ENCODE measurements around the gene ELOVL6. TPM values are rescaled to one million over a fixed set of nuclear protein-coding genes. Genes with fewer than 3 reads are reported as not detected.

Gene ELOVL6
- total RNA-seq, 1 donor from 2014 or later, result 51.6 TPM

DNA sequence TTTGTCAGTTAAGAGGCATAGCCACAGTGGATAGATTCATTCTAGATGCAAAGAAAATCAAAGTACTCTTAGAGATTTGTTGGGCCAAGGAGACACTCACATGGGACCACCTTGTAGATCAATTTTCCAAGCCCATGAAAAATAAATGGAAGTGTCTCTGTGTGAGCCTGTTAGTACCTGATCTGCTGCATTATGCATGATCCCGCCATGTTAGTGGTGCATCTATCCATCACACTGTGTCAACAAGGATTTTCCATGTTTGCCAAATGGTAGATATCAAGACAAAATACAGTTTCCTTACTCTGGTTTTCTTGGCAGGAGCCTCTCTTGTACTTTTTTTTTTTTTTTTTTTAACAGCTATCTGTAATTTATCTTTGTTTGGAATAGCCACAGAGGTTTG, 173.4 kb downstream of the ELOVL6 start:
- Mint-ChIP-seq H3K27me3 (peaks cover 3% of the 10 kb centered on the region), H3K4me3 (no peak overlapping the region), H3K9me3 (no peaks in the 10 kb centered on the region), H3K27ac (no peak overlapping the region), H3K36me3 (no peaks in the 10 kb centered on the region), H3K4me1 (ENCODE audit: unreplicated experiment) (peaks cover 3% of the 10 kb centered on the region)
- TF ChIP-seq, protein P1, sequence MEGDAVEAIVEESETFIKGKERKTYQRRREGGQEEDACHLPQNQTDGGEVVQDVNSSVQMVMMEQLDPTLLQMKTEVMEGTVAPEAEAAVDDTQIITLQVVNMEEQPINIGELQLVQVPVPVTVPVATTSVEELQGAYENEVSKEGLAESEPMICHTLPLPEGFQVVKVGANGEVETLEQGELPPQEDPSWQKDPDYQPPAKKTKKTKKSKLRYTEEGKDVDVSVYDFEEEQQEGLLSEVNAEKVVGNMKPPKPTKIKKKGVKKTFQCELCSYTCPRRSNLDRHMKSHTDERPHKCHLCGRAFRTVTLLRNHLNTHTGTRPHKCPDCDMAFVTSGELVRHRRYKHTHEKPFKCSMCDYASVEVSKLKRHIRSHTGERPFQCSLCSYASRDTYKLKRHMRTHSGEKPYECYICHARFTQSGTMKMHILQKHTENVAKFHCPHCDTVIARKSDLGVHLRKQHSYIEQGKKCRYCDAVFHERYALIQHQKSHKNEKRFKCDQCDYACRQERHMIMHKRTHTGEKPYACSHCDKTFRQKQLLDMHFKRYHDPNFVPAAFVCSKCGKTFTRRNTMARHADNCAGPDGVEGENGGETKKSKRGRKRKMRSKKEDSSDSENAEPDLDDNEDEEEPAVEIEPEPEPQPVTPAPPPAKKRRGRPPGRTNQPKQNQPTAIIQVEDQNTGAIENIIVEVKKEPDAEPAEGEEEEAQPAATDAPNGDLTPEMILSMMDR (conservative IDR thresholded peaks at IDR 0.05), result no peak
- no peak for DNase-seq (ENCODE audit: extremely low spot score, unreplicated experiment)

DNA sequence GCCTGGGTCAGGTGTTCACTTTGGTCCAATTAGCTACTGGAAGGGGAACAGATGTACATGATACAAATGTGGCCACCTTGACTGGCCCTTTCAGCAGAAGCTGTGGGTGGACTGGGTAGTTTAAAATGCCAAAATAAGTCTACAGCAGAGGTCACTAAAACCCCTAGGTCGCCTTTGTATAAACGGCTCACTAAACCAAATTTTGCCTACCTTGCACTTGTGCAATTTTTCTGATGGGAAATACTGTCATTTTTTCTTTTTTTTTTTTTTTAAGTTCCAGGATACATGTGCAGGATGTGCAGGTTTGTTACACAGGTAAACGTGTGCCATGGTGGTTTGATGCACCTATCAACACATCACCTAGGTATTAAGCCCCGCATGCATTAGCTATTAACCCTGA, 176.0 kb downstream of the ELOVL6 start:
- Mint-ChIP-seq H3K9me3 (no peaks in the 10 kb centered on the region), H3K4me3 (no peak overlapping the region), H3K27ac (no peak overlapping the region), H3K4me1 (ENCODE audit: unreplicated experiment) (peaks cover 3% of the 10 kb centered on the region), H3K27me3 (peaks cover 3% of the 10 kb centered on the region), H3K36me3 (no peaks in the 10 kb centered on the region)
- TF ChIP-seq, protein P1 (conservative IDR thresholded peaks at IDR 0.05), result no peak
- no peak for DNase-seq (ENCODE audit: extremely low spot score, unreplicated experiment)

DNA sequence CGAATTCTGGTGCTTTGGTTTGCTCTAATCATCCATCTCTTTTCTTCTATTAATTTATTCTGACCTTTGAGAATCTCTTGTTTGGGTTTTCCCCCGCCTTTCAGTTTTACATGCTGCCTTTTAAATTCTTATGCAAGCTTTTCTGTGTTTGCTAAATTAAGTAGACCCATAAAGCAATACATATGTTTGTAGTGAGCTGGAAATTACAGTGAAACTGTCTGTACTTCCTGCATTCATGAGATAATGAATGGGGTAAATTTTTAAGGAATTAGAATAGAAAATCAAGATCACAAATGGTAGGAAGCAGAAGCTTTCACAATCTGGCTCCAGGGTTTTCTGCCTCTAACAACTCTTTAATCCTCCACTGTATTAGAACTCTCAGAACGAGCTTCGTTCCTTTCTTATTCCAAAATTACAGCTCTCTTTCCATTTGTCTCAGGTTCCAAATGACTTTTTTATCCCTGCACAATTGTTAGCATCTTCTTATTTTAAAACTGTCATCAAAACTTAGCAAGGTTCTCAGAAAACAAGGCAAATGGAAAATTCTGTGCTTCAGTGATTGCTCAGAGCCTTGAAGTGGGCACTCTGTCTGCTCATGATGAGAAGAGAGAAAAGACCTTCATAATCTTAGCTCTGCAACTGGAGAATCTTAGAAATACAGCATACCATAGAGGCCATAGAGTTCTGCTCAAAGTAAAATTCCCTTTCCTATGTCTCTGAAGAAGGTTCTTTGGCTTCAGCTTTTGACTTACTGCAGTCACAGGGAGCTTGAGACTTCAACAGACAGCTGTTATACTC, 177.6 kb downstream of the ELOVL6 start:
- TF ChIP-seq, protein P1 (conservative IDR thresholded peaks at IDR 0.05), result no peak
- Mint-ChIP-seq H3K4me3 (no peak overlapping the region), H3K27ac (no peak overlapping the region), H3K27me3 (peaks cover 3% of the 10 kb centered on the region), H3K36me3 (peaks cover 3% of the 10 kb centered on the region), H3K9me3 (no peaks in the 10 kb centered on the region), H3K4me1 (ENCODE audit: unreplicated experiment) (peaks cover 3% of the 10 kb centered on the region)
- no peak for DNase-seq (ENCODE audit: extremely low spot score, unreplicated experiment)

DNA sequence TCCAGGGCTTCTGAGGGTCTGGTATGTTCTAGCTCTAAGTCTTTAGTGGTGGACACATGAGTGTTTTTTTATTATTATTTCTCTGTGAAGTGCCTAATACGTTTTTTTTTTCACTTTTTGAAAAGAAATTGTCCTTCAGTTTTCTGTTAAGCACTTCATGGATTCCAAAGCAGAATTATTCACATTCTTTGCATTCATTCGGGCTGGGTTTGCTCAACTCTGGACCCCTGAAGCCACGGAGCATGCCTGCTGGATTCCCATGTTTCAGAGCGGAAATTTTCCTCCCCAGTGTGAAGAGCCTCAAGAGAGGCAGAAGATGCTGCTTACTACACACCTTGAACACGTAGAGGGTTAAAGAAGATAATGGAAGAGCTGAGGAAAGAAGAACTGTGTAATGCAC, 178.3 kb downstream of the ELOVL6 start:
- H3K4me3 Mint-ChIP-seq, result no peak overlapping the region
- TF ChIP-seq, protein P1 (conservative IDR thresholded peaks at IDR 0.05), result no peak
- no peak overlapping the region for H3K27ac Mint-ChIP-seq
- no peaks in the 10 kb centered on the region for H3K9me3 Mint-ChIP-seq
- peaks cover 3% of the 10 kb centered on the region for H3K27me3 Mint-ChIP-seq
- peaks cover 3% of the 10 kb centered on the region for H3K4me1 Mint-ChIP-seq (ENCODE audit: unreplicated experiment)
- DNase-seq (ENCODE audit: extremely low spot score, unreplicated experiment), result no peak
- H3K36me3 Mint-ChIP-seq, result peaks cover 3% of the 10 kb centered on the region

DNA sequence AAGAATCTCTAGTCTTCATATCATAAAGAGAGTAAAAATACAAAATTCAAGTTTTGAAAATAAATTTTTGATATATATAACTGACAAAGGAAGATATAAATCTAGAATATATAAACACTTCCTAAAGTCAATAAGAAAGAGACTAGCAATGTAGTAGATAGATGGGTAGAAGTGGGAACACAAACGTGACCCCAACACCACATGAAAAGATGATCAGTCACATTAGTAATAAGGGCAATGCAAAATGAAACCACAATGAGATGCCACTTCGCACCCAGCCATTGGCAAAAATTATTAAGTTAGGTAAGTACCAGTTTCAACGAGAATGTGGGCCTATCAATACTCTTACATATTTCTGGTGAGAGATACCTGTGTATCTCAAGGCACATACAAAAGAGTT, 179.3 kb downstream of the ELOVL6 start:
- Mint-ChIP-seq H3K27me3 (peaks cover 3% of the 10 kb centered on the region), H3K36me3 (peaks cover 3% of the 10 kb centered on the region), H3K27ac (no peak overlapping the region), H3K4me1 (ENCODE audit: unreplicated experiment) (peaks cover 3% of the 10 kb centered on the region), H3K9me3 (no peaks in the 10 kb centered on the region), H3K4me3 (no peak overlapping the region)
- DNase-seq (ENCODE audit: extremely low spot score, unreplicated experiment), result no peak
- TF ChIP-seq, protein P1 (conservative IDR thresholded peaks at IDR 0.05), result no peak

Data from type B pancreatic cell (in vitro differentiated cells).